ENCODE data around the gene PSMD6. TPM values are rescaled to one million over a fixed set of nuclear protein-coding genes. Genes with fewer than 3 reads are reported as not detected.

PSMD6 gene
- total and polyA plus RNA-seq, 9 of the 15 experiments (the other 6 are each of a cell fraction or from before 2014, with no cell fraction given): 78.2 to 133 (median 113) TPM

GRCh38 chr3:64009528-64009927 is 13.8 kb downstream of the PSMD6 start:
- Histone ChIP-seq H3K27ac (ENCODE audit: extremely low read depth, low read depth, low read length) (no peak overlapping the region), H3K4me2 (ENCODE audit: insufficient read depth, low read length) (no peak overlapping the region), H3K9me1 (ENCODE audit: control insufficient read depth, insufficient read depth, low read length) (no peaks in the 10 kb centered on the region), H3K4me1 (replicated peaks in 1 of 2; ENCODE audit: control insufficient read depth in 2 of 2, insufficient read depth in 2 of 2, low read length in 2 of 2) (peaks cover 0 to 4% of the 10 kb centered on the region in 2 experiments; a peak in 3 of 5 replicates), H2AFZ (ENCODE audit: low read depth, low read length) (no peak overlapping the region), H3K36me3 (ENCODE audit: control insufficient read depth, insufficient read depth, low read length) (peaks cover 100% of the 10 kb centered on the region), H3K9me3 (replicated peaks; ENCODE audit: control insufficient read depth, insufficient read depth, low read depth, low read length) (no peaks in the 10 kb centered on the region), H3K9ac (ENCODE audit: insufficient read depth in 1 of 2, low read depth in 2 of 2, low read length in 2 of 2) (no peak overlapping the region), H4K20me1 (replicated peaks; ENCODE audit: control insufficient read depth, insufficient read depth, low read length) (0 out of 2 replicates have a peak, but pooled peaks cover 1% of the 10 kb centered on the region), H3K4me3 (no peak overlapping the region), H3K79me2 (ENCODE audit: control insufficient read depth, insufficient read depth, low read length) (peaks cover 27% of the 10 kb centered on the region), H3K27me3 (ENCODE audit: control insufficient read depth in 2 of 2, insufficient read depth in 2 of 2, low read length in 2 of 2) (no peaks in the 10 kb centered on the region)
- in situ Hi-C loops (cut with MboI) (no loop called here), intact Hi-C loops (cut with micrococcal nuclease) (no loop called here)
- 93% methylated on average over 5 of the region's 7 CpGs for WGBS (ENCODE audit: insufficient coverage, low coverage, missing lambda C conversion rate)
- BruUV-seq (replicated peaks): no TSS peak
- DNase-seq (ENCODE audit: extremely low read depth in 1 of 4, low spot score in 3 of 4): no peak
- POLR2A ChIA-PET: interaction anchor here (2.1 kb wide), 1 partner anchor 9 kb away, joined by 10 read pairs; no protein-coding TSS in a partner anchor
- ATAC-seq: no peak
- CTCF ChIA-PET (ENCODE audit: low intra/inter-chr PET ratio): no interaction called here
- TF ChIP-seq ZBTB11 (CRISPR knock-in tag; IDR thresholded peaks at IDR 0.05): peak in 1 of 3 experiments; percentile 79; a peak in 2 of 6 replicates
- no peak for TF ChIP-seq ESRRB (CRISPR knock-in tag; IDR thresholded peaks at IDR 0.05; ENCODE audit: borderline replicate concordance)
- TF ChIP-seq PHF21A (IDR thresholded peaks at IDR 0.05; ENCODE audit: borderline replicate concordance, low read depth): no peak
- TF ChIP-seq ZNF408 (CRISPR knock-in tag; IDR thresholded peaks at IDR 0.05; ENCODE audit: low read depth): no peak
- TF ChIP-seq CTCF (IDR thresholded peaks at IDR 0.05 in 2 of 3, conservative IDR thresholded peaks at IDR 0.05 in 1 of 3; ENCODE audit: insufficient read depth in 2 of 3, low read depth in 1 of 3, low read length in 3 of 3): no peak
- no peak for TF ChIP-seq GATAD2B (IDR thresholded peaks at IDR 0.05; ENCODE audit: borderline replicate concordance)
- no peak for TF ChIP-seq SFPQ (IDR thresholded peaks at IDR 0.05; ENCODE audit: low read depth, low read length)
- TF ChIP-seq POLR2A (conservative IDR thresholded peaks at IDR 0.05): peak; percentile 52; the same call in 1 of the 2 replicates
- 0 out of 2 replicates have a peak, but pooled peaks have one; percentile 38 for TF ChIP-seq SUPT5H (IDR thresholded peaks at IDR 0.05)
- TF ChIP-seq HDGF (IDR thresholded peaks at IDR 0.05): no peak
- no peak for FAIRE-seq

Measured in K562 (cell line).